Choroid plexus epithelial cell (primary cell): ENCODE results near the gene RILPL1.
"Not testable (repeated sequence)": the region's sequence is repeated elsewhere in the genome, so short reads cannot be mapped to it uniquely, and the experiment has no call there.

Experiments
- DNase-seq: peaks from one replicate; pipeline ENCODE4 v3.0.0-alpha.2; 2010; ENCODE audit warnings: low read depth
- H3K4me3 ChIP-seq: 2 replicates; pipeline ENCODE4 v1.5.1; 2011; ENCODE audit warnings: low read depth, mild to moderate bottlenecking, control low read depth, low read length, moderate library complexity
- CTCF ChIP-seq: conservative IDR thresholded peaks from 2 replicates; pipeline ENCODE4 v1.5.1; 2011; ENCODE audit warnings: low read depth, mild to moderate bottlenecking, control low read depth, inconsistent platforms, low read length, moderate library complexity

The RILPL1 gene

GRCh38 chr12:123571343-123571813 lies 37.9 kb upstream of the RILPL1 start:
- no peak overlapping the region for H3K4me3 ChIP-seq
- peak; percentile 93 for DNase-seq
- TF ChIP-seq CTCF, result no peak

GRCh38 chr12:123559468-123559867 lies 25.9 kb upstream of the RILPL1 start:
- DNase-seq, result no peak
- TF ChIP-seq CTCF, result no peak

DNA sequence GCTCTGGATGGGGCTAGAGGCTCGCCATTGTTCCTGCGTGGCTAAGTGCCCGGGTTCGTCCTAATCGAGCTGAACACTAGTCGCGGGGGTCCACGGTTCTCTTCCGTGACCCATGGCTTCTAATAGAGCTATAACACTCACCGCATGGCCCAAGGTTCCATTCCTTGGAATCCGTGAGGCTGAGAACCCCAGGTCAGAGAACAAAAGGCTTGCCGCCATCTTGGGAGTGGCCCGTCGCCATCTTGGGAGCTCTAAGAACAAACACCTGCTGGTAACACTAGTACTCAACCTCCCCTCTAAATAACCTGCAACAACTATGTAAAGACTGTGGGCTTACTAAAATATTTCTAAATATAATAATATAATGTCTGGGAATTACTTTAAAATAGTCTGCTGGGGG lies 25.0 kb upstream of the RILPL1 start:
- not testable (repeated sequence) for H3K4me3 ChIP-seq, DNase-seq

More at GRCh38 chr12:123559468-123559867, 25.9 kb upstream of the RILPL1 start:
- H3K4me3 ChIP-seq, result no peak overlapping the region

GRCh38 chr12:123554843-123555242 lies 21.3 kb upstream of the RILPL1 start:
- not testable (repeated sequence) for DNase-seq, H3K4me3 ChIP-seq

DNA sequence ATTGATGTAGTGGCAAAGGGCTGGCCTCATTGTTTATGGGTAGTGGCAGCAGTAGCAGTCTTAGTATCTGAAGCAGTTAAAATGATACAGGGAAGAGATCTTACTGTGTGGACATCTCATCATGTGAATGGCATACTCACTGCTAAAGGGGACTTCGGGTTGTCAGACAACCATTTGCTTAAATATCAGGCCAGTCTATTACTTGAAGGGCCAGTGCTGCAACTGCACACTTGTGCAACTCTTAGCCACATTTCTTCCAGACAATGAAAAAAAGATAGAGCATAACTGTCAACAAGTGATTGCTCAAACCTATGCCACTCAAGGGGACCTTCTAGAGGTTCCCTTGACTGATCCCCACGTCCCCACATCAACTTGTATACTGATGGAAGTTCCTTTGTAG lies 20.6 kb upstream of the RILPL1 start:
- not testable (repeated sequence) for DNase-seq, H3K4me3 ChIP-seq

DNA sequence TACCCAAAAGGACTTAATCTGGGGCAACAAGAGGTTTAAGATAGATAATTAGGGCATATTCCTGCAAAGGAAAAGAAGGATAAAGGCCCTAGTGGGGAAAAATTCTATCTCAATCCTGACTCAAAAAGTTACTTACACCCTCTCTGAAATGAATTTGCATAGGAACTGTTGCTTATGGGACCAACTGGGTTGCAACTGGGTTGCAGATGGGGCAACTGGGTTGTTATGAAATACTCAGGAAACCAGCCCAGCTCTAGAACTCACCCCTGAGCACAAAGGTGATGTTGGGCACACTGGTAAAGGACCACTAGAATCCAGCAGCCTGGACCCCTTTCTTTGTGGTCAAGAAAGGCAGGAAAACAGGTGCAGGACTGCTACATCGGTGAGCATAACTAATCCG lies 17.2 kb upstream of the RILPL1 start:
- no peak for DNase-seq
- no peak overlapping the region for H3K4me3 ChIP-seq
- TF ChIP-seq CTCF, result no peak

GRCh38 chr12:123548107-123548506 lies 14.6 kb upstream of the RILPL1 start:
- no peak for TF ChIP-seq CTCF
- H3K4me3 ChIP-seq, result no peak overlapping the region
- no peak for DNase-seq

GRCh38 chr12:123546281-123546680 lies 12.8 kb upstream of the RILPL1 start:
- no peak overlapping the region for H3K4me3 ChIP-seq
- peak; percentile 18 for DNase-seq
- TF ChIP-seq CTCF, result no peak

GRCh38 chr12:123543541-123543940 lies 10.0 kb upstream of the RILPL1 start:
- TF ChIP-seq CTCF, result no peak
- DNase-seq, result no peak
- no peak overlapping the region for H3K4me3 ChIP-seq
